Tibial nerve (tissue), 3 donors: Measurements from ENCODE around the gene CD93.

Experiments
- POLR2A ChIP-seq, 2 donors: fragments of 450-650 bp; IDR thresholded peaks; one replicate each; pipeline ENCODE4 v1.6.1; 2017; ENCODE audit warnings: antibody characterized with exemption in 2 of 2, mild to moderate bottlenecking in 2 of 2, moderate library complexity in 2 of 2
- TF ChIP-seq, protein P1 (sequence below), 5 experiments: fragments of 200-600 bp in 3 of 5; fragments of 450-650 bp in 2 of 5; sonication (generic) in 3 of 5; IDR thresholded peaks; one replicate each; pipeline ENCODE4 v1.5.1; 2016 to 2019; ENCODE audit warnings: antibody characterized with exemption in 5 of 5, mild to moderate bottlenecking in 3 of 5, moderate library complexity in 2 of 5

DNA sequence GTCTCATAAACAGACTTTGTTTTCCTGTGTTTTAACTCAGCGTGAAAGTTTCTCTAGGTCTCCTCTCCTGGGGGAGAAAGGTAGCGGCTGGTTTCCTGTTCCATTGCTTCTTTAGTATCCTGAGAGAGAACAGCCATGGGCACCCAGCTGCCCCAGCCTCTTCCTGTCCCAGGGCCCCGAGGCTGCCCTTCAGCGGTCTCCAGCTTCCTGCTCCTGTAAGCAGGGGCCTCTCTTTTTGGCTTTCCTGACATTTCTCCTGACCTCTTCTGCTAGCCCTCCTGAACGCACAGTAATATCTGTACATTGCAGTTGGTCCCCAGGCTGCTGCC lies 53.4 kb downstream of the CD93 start:
- TF ChIP-seq, protein P1, sequence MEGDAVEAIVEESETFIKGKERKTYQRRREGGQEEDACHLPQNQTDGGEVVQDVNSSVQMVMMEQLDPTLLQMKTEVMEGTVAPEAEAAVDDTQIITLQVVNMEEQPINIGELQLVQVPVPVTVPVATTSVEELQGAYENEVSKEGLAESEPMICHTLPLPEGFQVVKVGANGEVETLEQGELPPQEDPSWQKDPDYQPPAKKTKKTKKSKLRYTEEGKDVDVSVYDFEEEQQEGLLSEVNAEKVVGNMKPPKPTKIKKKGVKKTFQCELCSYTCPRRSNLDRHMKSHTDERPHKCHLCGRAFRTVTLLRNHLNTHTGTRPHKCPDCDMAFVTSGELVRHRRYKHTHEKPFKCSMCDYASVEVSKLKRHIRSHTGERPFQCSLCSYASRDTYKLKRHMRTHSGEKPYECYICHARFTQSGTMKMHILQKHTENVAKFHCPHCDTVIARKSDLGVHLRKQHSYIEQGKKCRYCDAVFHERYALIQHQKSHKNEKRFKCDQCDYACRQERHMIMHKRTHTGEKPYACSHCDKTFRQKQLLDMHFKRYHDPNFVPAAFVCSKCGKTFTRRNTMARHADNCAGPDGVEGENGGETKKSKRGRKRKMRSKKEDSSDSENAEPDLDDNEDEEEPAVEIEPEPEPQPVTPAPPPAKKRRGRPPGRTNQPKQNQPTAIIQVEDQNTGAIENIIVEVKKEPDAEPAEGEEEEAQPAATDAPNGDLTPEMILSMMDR (IDR thresholded peaks at IDR 0.05): no peak
- no peak for TF ChIP-seq POLR2A (IDR thresholded peaks at IDR 0.05)
